Measurements from ENCODE around the gene ARFIP1.

ARFIP1 gene

DNA sequence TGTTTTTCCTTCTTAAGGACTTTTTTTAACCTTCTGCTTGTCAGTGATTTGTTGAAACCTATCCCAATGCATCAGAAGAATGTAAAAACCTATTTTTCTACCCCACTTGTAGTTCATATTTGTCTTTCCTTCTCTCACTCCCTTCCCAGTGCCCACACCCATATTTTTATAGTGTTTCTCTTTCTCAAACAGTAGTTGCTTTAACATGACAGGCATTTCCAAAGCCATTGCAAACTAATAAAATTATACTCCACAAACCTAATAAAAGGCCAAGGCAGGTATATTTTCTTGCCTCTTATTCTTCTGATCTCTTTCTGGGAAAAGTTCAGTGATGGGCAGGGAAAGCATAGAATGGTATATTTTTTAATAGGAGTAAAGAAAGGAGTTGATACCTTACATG is 120.6 kb downstream of the ARFIP1 start:
- no peak for DNase-seq

DNA sequence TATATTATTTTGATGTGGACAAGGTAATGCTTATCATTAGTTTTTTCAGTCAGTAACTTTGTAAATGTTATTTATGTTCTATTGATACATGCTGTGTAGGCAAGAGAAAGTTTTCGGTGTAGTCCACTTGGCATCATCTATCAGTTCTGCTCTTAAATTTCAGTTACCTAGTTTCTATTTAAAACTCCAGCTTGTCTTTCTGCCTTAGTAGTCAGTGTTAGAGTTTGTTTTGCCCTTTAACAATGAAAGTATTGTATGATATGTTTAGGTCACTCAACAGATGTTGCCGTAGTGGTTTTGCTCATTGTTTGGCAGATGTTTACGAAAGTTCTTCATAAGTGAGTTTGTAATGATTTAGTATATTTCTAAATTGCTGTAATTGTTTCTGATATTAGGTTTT is 121.5 kb downstream of the ARFIP1 start:
- no peak for DNase-seq

DNA sequence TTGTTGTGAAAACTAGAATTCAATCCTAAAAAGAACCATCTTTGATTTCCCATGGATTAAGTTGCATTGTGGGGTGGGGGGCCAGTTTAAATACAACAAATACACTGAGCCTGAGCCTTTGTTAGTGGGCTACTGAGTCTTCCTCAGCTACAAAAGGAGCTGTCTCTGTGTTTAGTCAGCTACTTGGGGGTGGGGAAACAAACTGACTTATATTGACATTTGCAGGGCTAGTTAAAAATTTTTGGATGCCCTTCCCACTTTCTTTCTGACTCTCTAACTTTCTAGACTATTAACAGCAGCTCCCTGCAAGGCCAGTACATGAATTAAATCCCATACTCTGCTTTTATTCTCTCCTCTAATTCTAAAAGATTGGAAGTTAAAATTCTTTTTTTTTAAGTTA is 123.9 kb downstream of the ARFIP1 start:
- no peak for DNase-seq

GRCh38 chr4:152909901-152910300 is 130.1 kb downstream of the ARFIP1 start:
- no peak for DNase-seq

GRCh38 chr4:152910521-152910920 is 130.8 kb downstream of the ARFIP1 start:
- DNase-seq, result no peak

- peak; percentile 93 for DNase-seq
These were observed 138.0 kb downstream of the ARFIP1 start for GRCh38 chr4:152917543-152918395.

GRCh38 chr4:152919826-152920225 is 140.1 kb downstream of the ARFIP1 start:
- no peak for DNase-seq

DNA sequence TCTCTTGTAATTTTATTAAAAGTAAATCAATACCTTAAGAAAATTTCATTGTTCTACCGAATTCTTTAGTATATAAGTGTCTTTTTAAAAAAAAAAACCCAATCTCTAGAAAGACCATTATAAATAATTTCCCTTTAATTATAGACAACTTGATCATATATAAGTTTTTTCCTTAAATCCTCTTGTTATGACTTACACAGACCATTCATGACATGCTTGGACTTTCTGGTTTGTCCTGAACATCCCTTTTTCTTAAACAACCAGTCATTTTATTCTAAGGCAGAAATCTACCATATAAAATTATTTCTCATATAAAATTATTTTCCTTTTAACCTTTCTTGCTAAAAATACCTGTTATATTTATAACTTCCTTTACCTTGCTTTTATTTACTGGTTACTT is 141.0 kb downstream of the ARFIP1 start:
- DNase-seq, result peak; percentile 66

DNA sequence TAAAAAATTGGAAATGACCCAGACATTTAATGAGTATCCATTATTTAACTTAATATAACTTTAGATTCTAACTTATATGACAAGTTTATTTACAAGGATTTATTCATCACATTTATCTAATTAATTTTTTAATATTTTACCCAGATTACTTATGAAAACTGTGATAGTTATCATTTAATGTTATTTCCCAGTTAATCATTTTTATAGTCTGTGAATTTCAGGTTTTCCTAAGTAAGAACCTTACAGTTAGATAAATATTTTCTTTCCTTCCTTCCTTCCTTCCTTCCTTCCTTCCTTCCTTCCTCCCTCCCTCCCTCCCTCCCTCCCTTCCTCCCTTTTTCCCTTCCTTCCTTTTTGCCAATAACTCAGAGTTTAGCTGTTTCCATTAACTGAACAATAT is 141.5 kb downstream of the ARFIP1 start:
- DNase-seq, result no peak

- DNase-seq, result no peak
These were observed 146.1 kb downstream of the ARFIP1 start for GRCh38 chr4:152925851-152926250.

DNA sequence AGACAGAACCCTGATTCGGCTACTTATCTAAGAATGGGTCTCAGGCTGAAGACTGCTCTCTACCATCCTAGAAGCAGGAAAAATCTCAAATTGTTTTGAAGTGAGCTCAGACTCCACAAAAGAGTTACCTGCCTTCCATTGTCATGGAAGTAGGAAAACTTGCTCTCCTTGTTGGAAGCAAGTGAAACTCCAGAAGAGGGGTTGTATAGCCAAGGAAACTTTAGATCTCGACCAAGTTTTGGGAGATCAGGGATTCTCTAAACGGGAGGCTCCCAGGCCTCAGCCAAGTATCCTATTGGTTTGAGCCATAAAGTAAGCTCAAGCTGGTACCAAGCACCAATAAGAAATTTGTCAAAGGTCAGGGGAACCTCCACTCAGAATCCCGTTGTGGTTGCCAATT is 147.2 kb downstream of the ARFIP1 start:
- DNase-seq, result no peak

- peak; percentile 23 for DNase-seq
These were observed 148.0 kb downstream of the ARFIP1 start for GRCh38 chr4:152927737-152928136.

GRCh38 chr4:152928286-152928685 is 148.5 kb downstream of the ARFIP1 start:
- no peak for DNase-seq

DNA sequence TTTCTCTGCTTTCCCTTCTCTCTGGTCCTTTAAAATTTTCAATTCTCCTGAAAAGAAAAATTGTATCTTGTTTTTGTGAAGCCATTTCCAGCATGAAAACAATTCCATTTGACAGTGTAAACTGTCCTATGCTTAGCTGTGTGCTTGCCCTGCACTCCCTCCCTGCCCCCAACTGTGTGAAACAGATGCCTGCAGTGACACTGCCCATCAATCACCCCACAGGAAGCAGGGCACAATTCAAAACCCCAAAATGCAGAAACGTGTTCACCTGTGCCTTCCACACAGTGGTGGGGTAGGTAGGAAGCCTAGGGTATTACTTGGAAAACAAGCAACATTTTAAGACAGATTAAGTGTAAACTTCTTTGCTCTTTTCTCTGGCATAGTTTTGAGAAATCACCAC is 150.1 kb downstream of the ARFIP1 start:
- no peak for DNase-seq

DNA sequence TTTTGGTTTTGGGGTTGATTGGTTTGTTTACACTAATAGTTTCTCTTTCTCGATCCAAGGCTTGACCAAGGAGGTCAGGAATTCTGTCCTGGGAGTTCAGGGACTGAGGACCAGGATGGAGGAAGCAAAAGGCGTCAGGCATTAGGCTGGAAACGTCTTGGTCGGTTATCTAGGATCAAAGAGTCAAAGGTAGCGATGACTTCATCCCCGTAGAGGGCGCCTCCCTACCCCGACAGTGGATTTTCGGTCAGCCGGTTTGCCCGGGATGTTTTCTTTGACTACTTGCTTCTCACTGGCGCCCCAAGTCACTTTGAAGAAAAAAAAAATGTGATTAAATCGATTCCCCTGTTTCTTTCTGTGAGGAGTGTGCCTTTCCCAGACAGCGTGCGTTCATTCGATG is 155.4 kb downstream of the ARFIP1 start:
- peak; percentile 54 for DNase-seq

- DNase-seq, result peak; percentile 92
These were observed 156.1 kb downstream of the ARFIP1 start, which contains the start of gene FHDC1 for GRCh38 chr4:152935631-152936445. Gene FHDC1 (plus strand): TSS chr4:152936323. CDS start chr4:152943058, 6,735 bp downstream.

DNA sequence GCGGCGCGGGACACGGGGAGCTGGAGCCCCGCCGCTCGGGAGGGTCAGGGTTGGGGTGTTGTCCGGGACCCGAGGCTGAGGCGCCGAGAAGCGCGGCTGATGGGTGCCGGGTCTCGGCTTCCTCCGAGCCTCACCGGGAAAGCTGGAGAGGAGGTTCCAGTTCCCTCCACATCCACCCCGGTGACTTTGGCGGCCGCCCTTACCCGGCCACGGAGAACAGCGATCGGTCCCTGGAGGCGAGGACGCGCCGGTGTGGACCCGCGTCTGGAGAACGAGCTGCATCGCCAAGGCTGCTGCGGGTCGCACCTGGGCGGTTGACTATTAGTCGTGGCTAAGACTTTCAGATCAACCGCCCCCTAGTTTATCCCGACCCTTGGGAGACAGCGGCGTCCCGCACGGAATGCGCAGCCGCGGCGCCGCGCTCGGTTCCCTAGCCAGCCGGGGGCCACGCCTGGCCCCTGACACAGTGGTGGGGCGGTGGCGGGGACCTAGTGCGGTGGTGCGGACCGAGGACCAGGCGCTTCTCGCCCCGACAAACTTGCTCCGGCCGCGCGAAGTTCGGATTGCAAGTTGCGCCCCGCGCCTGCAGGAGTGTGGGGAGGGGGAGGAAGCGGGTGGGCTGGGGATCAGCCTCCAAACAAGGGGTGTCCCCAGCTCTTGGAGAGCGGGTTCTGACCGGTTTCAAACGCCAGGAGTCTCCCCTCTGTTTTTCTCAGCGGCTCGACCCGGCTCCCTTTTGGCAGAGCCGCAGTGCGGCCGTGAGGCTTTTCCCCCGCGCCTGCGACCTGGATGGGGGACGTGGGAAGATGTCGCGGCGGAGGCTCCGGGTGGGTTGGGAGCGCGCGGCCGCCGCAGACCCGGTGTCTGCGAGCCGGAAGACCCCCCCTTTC is 156.9 kb downstream of the ARFIP1 start:
- peak; percentile 78 for DNase-seq

DNA sequence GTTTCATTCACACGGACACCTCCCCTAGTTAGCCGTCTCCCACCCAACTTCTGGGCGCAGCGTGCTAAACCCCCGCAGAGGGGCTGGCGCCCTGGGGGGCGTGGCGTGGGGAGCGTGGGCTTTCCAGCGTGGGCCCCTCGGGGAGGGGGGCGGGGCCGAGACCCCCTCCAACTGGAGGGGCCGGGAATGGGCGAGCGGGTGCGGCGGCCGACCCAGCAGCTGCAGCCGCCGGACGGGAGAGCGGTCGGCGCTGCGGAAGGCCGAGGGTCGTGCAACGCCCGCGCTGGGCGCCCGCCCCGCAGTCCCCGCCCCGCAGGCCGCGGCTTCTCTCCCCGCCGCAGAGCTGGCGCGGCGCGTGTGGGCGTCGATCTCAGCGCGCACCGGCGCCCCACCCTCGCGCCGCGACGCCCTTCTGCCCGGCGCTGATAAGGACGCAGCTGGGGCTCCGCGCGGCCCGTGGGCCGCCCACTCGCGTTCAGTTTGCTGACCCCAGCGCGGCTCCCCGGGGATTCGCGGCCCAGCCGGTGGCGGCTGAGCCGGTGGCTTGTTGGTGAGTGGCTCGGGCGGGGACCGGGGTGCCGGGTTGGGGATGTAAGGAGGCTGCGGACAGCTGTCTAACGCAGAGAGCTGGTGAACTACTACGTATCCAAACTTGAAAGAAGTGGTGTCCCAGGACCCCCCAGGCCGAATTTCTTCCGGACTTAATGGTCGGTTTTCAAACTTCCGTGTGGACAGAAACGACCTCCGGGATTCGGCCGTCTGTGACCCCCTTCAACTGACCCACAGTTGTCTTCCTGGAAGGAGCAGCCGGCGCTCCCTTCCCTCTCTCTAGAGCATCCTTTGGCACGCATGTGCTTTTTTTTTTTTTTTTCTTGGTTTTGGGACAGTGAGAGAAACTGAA is 157.8 kb downstream of the ARFIP1 start:
- peak; percentile 70 for DNase-seq

DNA sequence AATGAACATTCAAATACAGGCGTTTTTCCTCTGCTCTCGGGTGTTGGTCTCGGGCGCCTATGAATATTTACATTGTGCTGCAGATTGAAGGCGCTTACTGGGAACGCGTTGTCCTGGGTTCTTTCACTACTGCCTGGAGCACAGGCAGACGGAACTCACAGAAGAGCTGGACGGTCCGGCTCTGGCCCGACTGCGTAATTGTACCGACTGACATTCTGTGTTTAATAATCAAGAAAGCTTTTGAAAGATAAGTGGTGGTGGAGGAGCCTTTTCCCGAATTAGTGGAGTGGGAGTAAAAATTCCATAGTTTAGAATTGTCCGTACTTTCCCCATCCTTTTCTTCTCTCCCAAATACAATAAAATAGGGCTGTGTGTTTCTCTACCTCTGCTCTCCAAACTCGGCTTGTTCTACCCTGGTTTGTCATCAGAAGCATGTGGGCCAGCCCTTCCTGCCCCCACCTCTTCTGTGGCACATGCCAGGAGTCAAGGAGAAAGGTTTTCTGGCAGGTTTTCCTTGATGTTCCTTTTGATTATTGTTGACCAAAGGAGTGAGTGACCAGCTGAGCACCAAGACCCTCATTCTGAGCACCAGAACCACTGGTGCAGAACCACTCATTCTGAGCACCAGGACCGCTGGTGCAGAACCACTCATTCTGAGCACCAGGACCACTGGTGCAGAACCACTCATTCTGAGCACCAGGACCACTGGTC is 158.6 kb downstream of the ARFIP1 start:
- DNase-seq, result peak; percentile 49

DNA sequence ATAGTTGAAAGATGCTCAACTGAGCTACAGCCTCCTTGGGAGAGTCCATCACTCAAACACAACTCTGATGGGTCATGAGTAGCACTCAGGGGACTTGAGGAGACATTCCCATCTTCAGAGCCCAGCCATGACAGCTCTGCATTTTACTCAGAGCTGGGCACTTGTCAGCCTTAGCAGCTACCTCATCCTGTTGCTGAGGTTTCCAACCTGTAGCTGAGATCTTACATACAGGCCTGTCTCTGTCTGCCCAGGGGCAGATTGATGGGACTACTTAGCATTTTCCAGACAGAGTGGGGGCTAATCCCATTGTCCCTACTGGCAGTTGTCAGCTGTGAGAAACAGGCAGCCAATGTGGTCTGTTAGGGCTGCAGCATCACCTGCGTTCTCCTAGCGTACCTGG is 159.9 kb downstream of the ARFIP1 start:
- no peak for DNase-seq

DNA sequence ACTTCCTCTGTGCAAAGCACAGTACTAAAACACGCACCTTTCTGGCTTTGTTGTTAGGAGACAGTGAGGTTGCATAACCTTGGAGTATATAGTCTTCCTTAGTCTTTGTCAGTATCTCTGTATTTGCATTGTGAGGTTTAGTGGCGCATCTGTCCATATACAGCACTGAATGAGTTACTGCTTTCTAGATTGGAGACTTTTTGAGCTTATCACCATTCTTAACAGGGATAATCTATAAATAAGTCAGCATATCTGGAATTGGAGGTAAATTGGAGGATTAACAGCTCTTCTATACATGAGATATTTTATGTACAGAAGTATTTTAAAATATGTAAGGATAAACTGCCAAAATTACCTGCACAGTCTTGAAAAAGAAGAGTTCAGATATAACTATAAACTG is 160.7 kb downstream of the ARFIP1 start:
- DNase-seq, result no peak

All from DMS53 (cell line).